B cell (primary cell): ENCODE results near the gene GLB1L3. TPM values are rescaled to one million over a fixed set of nuclear protein-coding genes. Genes with fewer than 3 reads are reported as not detected.

Source experiments
- ATAC-seq: fragments of 200-7000 bp; cut with Tn5 transposase; one replicate; pipeline ENCODE4 v1.10.0; 2021; ENCODE audit warnings: low read depth, mild to moderate bottlenecking, moderate number of reproducible peaks, moderate library complexity
- CTCF ChIA-PET: fragments of 350-600 bp; sonication (Branson Sonifier 250); formaldehyde crosslinking; loops from one replicate; lab custom pipeline; 2021; ENCODE audit warnings: antibody characterized with exemption, inconsistent platforms; lab: Charles Lee
- POLR2A ChIA-PET: fragments of 350-600 bp; sonication (Branson Sonifier 250); formaldehyde crosslinking; loops from one replicate; lab custom pipeline; 2021; ENCODE audit warnings: antibody characterized with exemption; lab: Charles Lee
- DNase-seq: peaks from one replicate; pipeline ENCODE4 v3.0.0; 2013
- H2AFZ ChIP-seq: 2 replicates; pipeline ENCODE4 v1.6.1; 2012; ENCODE audit warnings: mild to moderate bottlenecking, low read depth, low read length; ENCODE audit not compliant: insufficient read depth, poor library complexity, severe bottlenecking
- H3K27ac ChIP-seq, 2 donors: 1 replicate in 1 of 2; 2 replicates in 1 of 2; pipeline ENCODE4 v1.5.1; 2012 to 2013; ENCODE audit warnings: low read length in 2 of 2, mild to moderate bottlenecking in 2 of 2, moderate library complexity in 1 of 2
- H3K27me3 ChIP-seq, 4 experiments: fragments of 200-600 bp in 1 of 4; sonication (generic) in 1 of 4; replicated peaks in 1 of 4; 1 replicate in 2 of 4; 2 replicates in 2 of 4; pipeline versions ENCODE4 v1.6.1 to v1.7.0; 2013 to 2016; ENCODE audit warnings: low read length in 3 of 4, mild to moderate bottlenecking in 2 of 4, mixed read lengths in 1 of 4, moderate library complexity in 1 of 4; ENCODE audit not compliant: insufficient read depth in 4 of 4, control insufficient read depth in 3 of 4; ENCODE audit errors: control extremely low read depth in 1 of 4
- H3K36me3 ChIP-seq, 2 experiments: replicated peaks in 1 of 2; 1 replicate in 1 of 2; 2 replicates in 1 of 2; pipeline versions ENCODE4 v1.6.1 to v1.7.1; 2013; ENCODE audit warnings: low read length in 1 of 2; ENCODE audit not compliant: insufficient read depth in 2 of 2, control insufficient read depth in 1 of 2; ENCODE audit errors: control extremely low read depth in 1 of 2, extremely low read depth in 1 of 2
- H3K4me1 ChIP-seq, 2 donors: fragments of 200-600 bp in 1 of 2; sonication (generic) in 1 of 2; 1 replicate in 1 of 2; 2 replicates in 1 of 2; pipeline versions ENCODE4 v1.5.1 to v1.6.1; 2013 to 2017; ENCODE audit warnings: low read length in 2 of 2; ENCODE audit not compliant: control insufficient read depth in 2 of 2, insufficient read depth in 2 of 2
- H3K4me2 ChIP-seq: replicated peaks from 2 replicates; pipeline ENCODE3; 2012; ENCODE audit warnings: mild to moderate bottlenecking, low read depth, low read length; ENCODE audit not compliant: poor library complexity, severe bottlenecking
- H3K4me3 ChIP-seq, 5 experiments: fragments of 200-600 bp in 1 of 5; sonication (generic) in 1 of 5; 1 replicate in 3 of 5; 2 replicates in 2 of 5; pipeline versions ENCODE4 v1.5.1 to v1.7.0; 2011 to 2016; ENCODE audit warnings: low read length in 4 of 5, mild to moderate bottlenecking in 4 of 5, low read depth in 2 of 5, control low read depth in 1 of 5, moderate library complexity in 1 of 5; ENCODE audit not compliant: insufficient read depth in 1 of 5; ENCODE audit errors: control extremely low read depth in 1 of 5, extremely low read depth in 1 of 5
- H3K79me2 ChIP-seq: fragments of 200-600 bp; sonication (generic); one replicate; pipeline ENCODE4 v1.6.0; 2016; ENCODE audit warnings: low read length; ENCODE audit not compliant: control insufficient read depth, insufficient read depth
- H3K9ac ChIP-seq: fragments of 200-600 bp; sonication (generic); 2 replicates; pipeline ENCODE4 v1.6.1; 2017; ENCODE audit warnings: mild to moderate bottlenecking, low read length, moderate library complexity
- H3K9me3 ChIP-seq, 3 donors: one replicate each; pipeline versions ENCODE4 v1.6.1 to v1.7.1; 2013; ENCODE audit warnings: low read length in 2 of 3; ENCODE audit not compliant: control insufficient read depth in 2 of 3, insufficient read depth in 1 of 3; ENCODE audit errors: control extremely low read depth in 1 of 3
- H4K20me1 ChIP-seq: 2 replicates; pipeline ENCODE4 v1.6.0; 2012; ENCODE audit warnings: mild to moderate bottlenecking, low read length; ENCODE audit not compliant: insufficient read depth, control insufficient read depth, poor library complexity, severe bottlenecking
- H3K27ac Mint-ChIP-seq: one replicate; pipeline ENCODE4 v1.8.0; 2021; ENCODE audit warnings: mixed read lengths
- H3K27me3 Mint-ChIP-seq: one replicate; pipeline ENCODE4 v1.8.0; 2021; ENCODE audit warnings: mixed read lengths
- H3K4me1 Mint-ChIP-seq: one replicate; pipeline ENCODE4 v1.8.0; 2021; ENCODE audit warnings: mixed read lengths
- H3K4me3 Mint-ChIP-seq: one replicate; pipeline ENCODE4 v1.8.0; 2021; ENCODE audit warnings: mixed read lengths
- H3K9me3 Mint-ChIP-seq: one replicate; pipeline ENCODE4 v1.8.0; 2022; ENCODE audit warnings: mixed read lengths; ENCODE audit not compliant: insufficient read depth
- CTCF ChIP-seq: fragments of 200-600 bp; IDR thresholded peaks from one replicate; pipeline ENCODE4 v1.8.0; 2022; ENCODE audit warnings: antibody characterized with exemption, mild to moderate bottlenecking
- EZH2 ChIP-seq: IDR thresholded peaks from 2 replicates; pipeline ENCODE4 v1.6.1; 2012; ENCODE audit warnings: borderline replicate concordance, low read depth, mild to moderate bottlenecking, moderate library complexity, low read length; ENCODE audit not compliant: insufficient read depth, poor library complexity, severe bottlenecking
- WGBS: methylation state at CpG from one replicate; pipeline ENCODE4 v1.1.5; 2013; ENCODE audit warnings: missing lambda C conversion rate; ENCODE audit not compliant: insufficient coverage; 5-methylcytosine and 5-hydroxymethylcytosine counted together
- intact Hi-C: fragments of 100-400 bp; cut with micrococcal nuclease; formaldehyde crosslinking; loops from one replicate; pipeline ENCODE4 v1.10.0; 2022
- polyA plus RNA-seq: library from polyadenylated mRNA; depleted of rRNA; stranded (reverse); fragments of >200 nt; gene quantifications from 2 replicates; pipeline ENCODE4 v1.2.3, GENCODE V29; 2012
- total RNA-seq, 2 donors: library from RNA; stranded (reverse); fragments of 120-200 nt in 1 of 2; gene quantifications; 1 replicate in 1 of 2; 2 replicates in 1 of 2; pipeline versions ENCODE4 v1.2.3 to v1.2.4, GENCODE V29; 2013 to 2022

GLB1L3 gene
- total and polyA plus RNA-seq, 2 donors (not counting 1 experiment from before 2014, with no cell fraction given), result not detected

GRCh38 chr11:134271978-134272377 is 4.2 kb upstream of the GLB1L3 start:
- H4K20me1 ChIP-seq, result no peaks in the 10 kb centered on the region
- H3K27me3 ChIP-seq, result peaks cover 1 to 48% (median 40%) of the 10 kb centered on the region in 4 experiments
- H3K79me2 ChIP-seq, result no peaks in the 10 kb centered on the region
- peaks cover 15% of the 10 kb centered on the region for H3K4me1 Mint-ChIP-seq
- DNase-seq, result no peak
- H2AFZ ChIP-seq, result no peak overlapping the region
- ChIA-PET CTCF (interaction anchor here (1.6 kb wide), 1 partner anchor 11 kb away, joined by 3 read pairs; no protein-coding TSS in a partner anchor), POLR2A (no interaction called here)
- H3K4me2 ChIP-seq, result no peak overlapping the region
- WGBS, result no CpG with 5 or more reads among the region's 4 CpGs
- TF ChIP-seq EZH2 (no peak), CTCF (no peak)
- no peaks in the 10 kb centered on the region for H3K36me3 ChIP-seq
- intact Hi-C loops, result no loop called here
- H3K27ac Mint-ChIP-seq, result no peak overlapping the region
- H3K4me3 Mint-ChIP-seq, result no peak overlapping the region
- no peak overlapping the region for H3K9ac ChIP-seq
- peaks cover 0 to 10% (median 0%) of the 10 kb centered on the region in 3 donors for H3K9me3 ChIP-seq
- peaks cover 14 to 28% of the 10 kb centered on the region in 2 donors for H3K4me1 ChIP-seq
- peaks cover 60% of the 10 kb centered on the region for H3K27me3 Mint-ChIP-seq
- no peak for ATAC-seq
- no peaks in the 10 kb centered on the region for H3K9me3 Mint-ChIP-seq
- H3K4me3 ChIP-seq, result no peak overlapping the region
- no peak overlapping the region for H3K27ac ChIP-seq

GRCh38 chr11:134272381-134273316 is 3.5 kb upstream of the GLB1L3 start:
- no peak overlapping the region for H2AFZ ChIP-seq
- 45% methylated on average over 14 of the region's 18 CpGs for WGBS
- H3K27me3 ChIP-seq, result peaks cover 1 to 55% (median 46%) of the 10 kb centered on the region in 4 experiments
- no peak overlapping the region for H3K27ac ChIP-seq
- TF ChIP-seq CTCF, result no peak
- no peak for TF ChIP-seq EZH2
- H3K27me3 Mint-ChIP-seq, result peaks cover 66% of the 10 kb centered on the region
- intact Hi-C loops, result no loop called here
- H3K4me3 Mint-ChIP-seq, result no peak overlapping the region
- H3K4me1 Mint-ChIP-seq, result peaks cover 21% of the 10 kb centered on the region
- DNase-seq (no peak), ATAC-seq (no peak)
- peaks cover 0 to 17% (median 0%) of the 10 kb centered on the region in 3 donors for H3K9me3 ChIP-seq
- H3K9ac ChIP-seq, result no peak overlapping the region
- ChIA-PET POLR2A (no interaction called here), CTCF (interaction anchor here (2.3 kb wide), 1 partner anchor 10 kb away, joined by 10 read pairs; no protein-coding TSS in a partner anchor)
- H3K4me3 ChIP-seq, result no peak overlapping the region
- H3K27ac Mint-ChIP-seq, result no peak overlapping the region
- H3K36me3 ChIP-seq, result no peaks in the 10 kb centered on the region
- H3K4me2 ChIP-seq, result no peak overlapping the region
- peaks cover 21 to 35% of the 10 kb centered on the region in 2 donors for H3K4me1 ChIP-seq
- H3K79me2 ChIP-seq, result no peaks in the 10 kb centered on the region
- H4K20me1 ChIP-seq, result no peaks in the 10 kb centered on the region
- H3K9me3 Mint-ChIP-seq, result no peaks in the 10 kb centered on the region
